Measurements from ENCODE around the gene HSPA12B. TPM values are rescaled to one million over a fixed set of nuclear protein-coding genes. Genes with fewer than 3 reads are reported as not detected.

HSPA12B gene
- total RNA-seq, 2 experiments from 2014 or later, result not detected

- no peak for TF ChIP-seq EZH2phosphoT487 (IDR thresholded peaks at IDR 0.05; ENCODE audit: borderline replicate concordance, low read depth, low read length)
- TF ChIP-seq, protein P1, sequence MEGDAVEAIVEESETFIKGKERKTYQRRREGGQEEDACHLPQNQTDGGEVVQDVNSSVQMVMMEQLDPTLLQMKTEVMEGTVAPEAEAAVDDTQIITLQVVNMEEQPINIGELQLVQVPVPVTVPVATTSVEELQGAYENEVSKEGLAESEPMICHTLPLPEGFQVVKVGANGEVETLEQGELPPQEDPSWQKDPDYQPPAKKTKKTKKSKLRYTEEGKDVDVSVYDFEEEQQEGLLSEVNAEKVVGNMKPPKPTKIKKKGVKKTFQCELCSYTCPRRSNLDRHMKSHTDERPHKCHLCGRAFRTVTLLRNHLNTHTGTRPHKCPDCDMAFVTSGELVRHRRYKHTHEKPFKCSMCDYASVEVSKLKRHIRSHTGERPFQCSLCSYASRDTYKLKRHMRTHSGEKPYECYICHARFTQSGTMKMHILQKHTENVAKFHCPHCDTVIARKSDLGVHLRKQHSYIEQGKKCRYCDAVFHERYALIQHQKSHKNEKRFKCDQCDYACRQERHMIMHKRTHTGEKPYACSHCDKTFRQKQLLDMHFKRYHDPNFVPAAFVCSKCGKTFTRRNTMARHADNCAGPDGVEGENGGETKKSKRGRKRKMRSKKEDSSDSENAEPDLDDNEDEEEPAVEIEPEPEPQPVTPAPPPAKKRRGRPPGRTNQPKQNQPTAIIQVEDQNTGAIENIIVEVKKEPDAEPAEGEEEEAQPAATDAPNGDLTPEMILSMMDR (conservative IDR thresholded peaks at IDR 0.05; ENCODE audit: low read length), result no peak
- no peaks in the 10 kb centered on the region for H3K9me2 ChIP-seq (ENCODE audit: insufficient read depth, low read length)
- DNase-seq (ENCODE audit: low spot score), result no peak
- no peaks in the 10 kb centered on the region for H3K79me2 ChIP-seq (ENCODE audit: insufficient read depth, low read depth, low read length)
- ChIA-PET POLR2A (no interaction called here), CTCF (ENCODE audit: unreplicated experiment) (interaction anchor here (0.7 kb wide), 1 partner anchor 10 kb away, joined by 4 read pairs; no protein-coding TSS in a partner anchor)
- no peak overlapping the region for H3K4me2 ChIP-seq (ENCODE audit: low read length)
- BruUV-seq (replicated peaks), result no TSS peak
- H3K4me3 ChIP-seq (ENCODE audit: low read depth, low read length, poor library complexity, severe bottlenecking), result no peak overlapping the region
- intact Hi-C loops (cut with micrococcal nuclease; ENCODE audit: unreplicated experiment), result no loop called here
- H4K20me1 ChIP-seq (ENCODE audit: insufficient read depth, low read length), result no peaks in the 10 kb centered on the region
- H3K27ac ChIP-seq (ENCODE audit: low read depth, low read length, poor library complexity, severe bottlenecking), result no peak overlapping the region
- no peaks in the 10 kb centered on the region for H3K4me1 ChIP-seq (ENCODE audit: insufficient read depth, low read length, poor library complexity, severe bottlenecking)
- no peak overlapping the region for H2AFZ ChIP-seq (ENCODE audit: low read length)
- no peaks in the 10 kb centered on the region for H3K9me3 ChIP-seq (ENCODE audit: low read length)
- no peaks in the 10 kb centered on the region for H3K36me3 ChIP-seq (ENCODE audit: insufficient read depth, low read length)
Observed at GRCh38 chr20:3701061-3701998, 31.2 kb upstream of the HSPA12B start.

DNA sequence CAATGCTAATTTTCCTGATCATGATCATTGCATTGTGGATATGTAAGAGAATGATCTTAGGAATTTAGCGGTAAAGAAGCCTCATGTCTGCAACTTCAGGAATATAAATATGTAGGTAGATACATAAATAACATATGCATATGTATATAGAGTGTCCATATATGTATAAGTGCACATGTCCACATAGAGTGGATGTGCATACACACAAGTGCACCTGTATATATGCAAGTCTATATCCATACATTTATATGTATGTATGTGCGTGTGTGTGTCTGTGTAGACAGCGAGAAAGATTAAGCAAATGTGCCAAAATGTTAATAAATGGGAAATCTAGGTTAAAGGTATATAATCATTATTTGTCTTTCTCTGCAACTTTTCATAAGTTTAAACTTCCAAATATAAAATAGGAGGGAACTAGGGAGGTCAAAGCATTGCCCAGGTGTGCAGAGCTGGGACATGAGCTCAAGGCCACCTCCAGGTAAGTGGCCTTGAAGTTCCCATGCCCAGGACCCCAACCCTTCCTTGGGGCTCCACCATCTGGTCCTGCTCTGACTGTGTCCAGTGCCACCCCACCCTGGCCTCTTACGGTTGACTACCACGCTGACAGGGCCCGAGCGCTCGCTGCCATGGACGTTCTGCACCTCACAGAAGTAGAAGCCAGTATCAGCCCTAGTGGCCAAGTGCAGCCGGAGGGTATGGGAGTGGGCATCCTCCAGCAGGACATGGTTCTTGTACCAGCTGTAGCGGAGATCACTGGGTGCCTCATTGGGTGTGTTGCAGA, 29.7 kb upstream of the HSPA12B start:
- Histone ChIP-seq H3K4me3 (ENCODE audit: low read depth, low read length, poor library complexity, severe bottlenecking) (no peak overlapping the region), H2AFZ (ENCODE audit: low read length) (no peak overlapping the region), H4K20me1 (ENCODE audit: insufficient read depth, low read length) (no peaks in the 10 kb centered on the region), H3K79me2 (ENCODE audit: insufficient read depth, low read depth, low read length) (no peaks in the 10 kb centered on the region), H3K4me2 (ENCODE audit: low read length) (no peak overlapping the region), H3K9me3 (ENCODE audit: low read length) (no peaks in the 10 kb centered on the region), H3K27ac (ENCODE audit: low read depth, low read length, poor library complexity, severe bottlenecking) (no peak overlapping the region), H3K9me2 (ENCODE audit: insufficient read depth, low read length) (no peaks in the 10 kb centered on the region), H3K4me1 (ENCODE audit: insufficient read depth, low read length, poor library complexity, severe bottlenecking) (no peaks in the 10 kb centered on the region), H3K36me3 (ENCODE audit: insufficient read depth, low read length) (no peaks in the 10 kb centered on the region)
- TF ChIP-seq EZH2phosphoT487 (IDR thresholded peaks at IDR 0.05; ENCODE audit: borderline replicate concordance, low read depth, low read length), result no peak
- TF ChIP-seq, protein P1 (conservative IDR thresholded peaks at IDR 0.05; ENCODE audit: low read length), result no peak
- ChIA-PET CTCF (ENCODE audit: unreplicated experiment) (interaction anchor here (0.5 kb wide), 1 partner anchor 64 kb away, joined by 3 read pairs; no protein-coding TSS in a partner anchor), POLR2A (no interaction called here)
- intact Hi-C loops (cut with micrococcal nuclease; ENCODE audit: unreplicated experiment), result no loop called here
- no TSS peak for BruUV-seq (replicated peaks)
- DNase-seq (ENCODE audit: low spot score), result no peak

Measured in OCI-LY7 (cell line).